K562 (cell line): Measurements from ENCODE around the gene TMEM123. TPM values are rescaled to one million over a fixed set of nuclear protein-coding genes. Genes with fewer than 3 reads are reported as not detected.

Source experiments
- CBFB ChIP-seq: sonication (generic); formaldehyde crosslinking; IDR thresholded peaks from 2 replicates; pipeline ENCODE4 v1.4.0; 2020; ENCODE audit warnings: mild to moderate bottlenecking, missing genetic modification reagents
- ELF4 ChIP-seq: fragments of 450-650 bp; formaldehyde crosslinking; IDR thresholded peaks from 2 replicates; pipeline ENCODE4 v1.4.0; 2022; ENCODE audit warnings: missing genetic modification characterization
- GABPB2 ChIP-seq: fragments of 250-450 bp; sonication (Bioruptor Pico); conservative IDR thresholded peaks from 2 replicates; pipeline ENCODE4 v1.5.1; 2021; ENCODE audit warnings: mild to moderate bottlenecking
- HMGN3 ChIP-seq: IDR thresholded peaks from 2 replicates; pipeline ENCODE4 v1.6.1; 2011; ENCODE audit warnings: borderline replicate concordance, low read depth, mild to moderate bottlenecking, mixed read lengths, low read length; ENCODE audit not compliant: insufficient read length; ENCODE audit errors: extremely low read depth
- HNRNPL ChIP-seq: fragments of 200-400 bp; formaldehyde crosslinking; IDR thresholded peaks from 2 replicates; pipeline ENCODE4 v1.6.1; 2017; ENCODE audit warnings: low read depth, mild to moderate bottlenecking, low read length
- HNRNPUL1 ChIP-seq: fragments of 200-400 bp; formaldehyde crosslinking; IDR thresholded peaks from 2 replicates; pipeline ENCODE4 v1.6.1; 2017; ENCODE audit warnings: low read length
- JUND ChIP-seq, 2 experiments: IDR thresholded peaks; 2 replicates in 1 of 2; 3 replicates in 1 of 2; pipeline ENCODE4 v1.6.1; 2011; ENCODE audit warnings: borderline replicate concordance in 2 of 2, low read depth in 2 of 2, low read length in 2 of 2, improper control_type of control experiment in 1 of 2, missing biosample characterization in 1 of 2, missing genetic modification characterization in 1 of 2, missing genetic modification reagents in 1 of 2
- KLF1 ChIP-seq: fragments of 450-650 bp; IDR thresholded peaks from 2 replicates; pipeline ENCODE4 v1.6.1; 2016; ENCODE audit warnings: missing genetic modification characterization, missing compliant biosample characterization
- NCOA1 ChIP-seq: fragments of 450-650 bp; IDR thresholded peaks from 2 replicates; pipeline ENCODE4 v1.6.1; 2016; ENCODE audit warnings: low read depth
- NR2C1 ChIP-seq, 2 experiments: fragments of 450-650 bp; IDR thresholded peaks; 2 replicates each; pipeline ENCODE4 v1.6.1; 2017; ENCODE audit warnings: mild to moderate bottlenecking in 2 of 2, antibody characterized with exemption in 1 of 2, inconsistent platforms in 1 of 2, missing compliant biosample characterization in 1 of 2, missing genetic modification characterization in 1 of 2
- PCBP1 ChIP-seq: fragments of 200-400 bp; formaldehyde crosslinking; IDR thresholded peaks from 2 replicates; pipeline ENCODE4 v1.6.1; 2018; ENCODE audit warnings: mild to moderate bottlenecking, low read depth, low read length; ENCODE audit not compliant: poor library complexity, severe bottlenecking
- PHF20 ChIP-seq: fragments of 450-650 bp; IDR thresholded peaks from 2 replicates; pipeline ENCODE4 v1.6.1; 2018; ENCODE audit not compliant: partially characterized antibody
- PHF21A ChIP-seq: fragments of 450-650 bp; IDR thresholded peaks from 2 replicates; pipeline ENCODE4 v1.6.1; 2017; ENCODE audit warnings: low read depth, borderline replicate concordance
- PHF8 ChIP-seq: fragments of 200-600 bp; sonication (generic); IDR thresholded peaks from 2 replicates; pipeline ENCODE4 v1.6.1; 2012; ENCODE audit warnings: mixed run types, mild to moderate bottlenecking, inconsistent platforms, low read length, moderate library complexity, borderline replicate concordance
- POLR2H ChIP-seq: IDR thresholded peaks from 2 replicates; pipeline ENCODE4 v1.6.1; 2016; ENCODE audit warnings: missing genetic modification characterization, low read depth, mild to moderate bottlenecking, control low read depth, missing compliant biosample characterization, moderate library complexity
- RBM14 ChIP-seq: fragments of 200-400 bp; formaldehyde crosslinking; IDR thresholded peaks from 2 replicates; pipeline ENCODE4 v1.6.1; 2018; ENCODE audit warnings: low read depth, mild to moderate bottlenecking, low read length, moderate library complexity, borderline replicate concordance; ENCODE audit not compliant: insufficient read depth
- RBM22 ChIP-seq: fragments of 200-400 bp; formaldehyde crosslinking; IDR thresholded peaks from 2 replicates; pipeline ENCODE4 v1.6.1; 2018; ENCODE audit warnings: low read length, low read depth; ENCODE audit not compliant: poor library complexity, severe bottlenecking
- RBM25 ChIP-seq: fragments of 200-400 bp; formaldehyde crosslinking; IDR thresholded peaks from 2 replicates; pipeline ENCODE4 v1.6.1; 2018; ENCODE audit warnings: low read length, low read depth, moderate library complexity; ENCODE audit not compliant: severe bottlenecking
- SIN3B ChIP-seq: fragments of 450-650 bp; IDR thresholded peaks from 2 replicates; pipeline ENCODE4 v1.6.1; 2017; ENCODE audit warnings: low read depth, mild to moderate bottlenecking, moderate library complexity
- SMARCA5 ChIP-seq: fragments of 450-650 bp; IDR thresholded peaks from 2 replicates; pipeline ENCODE4 v1.6.1; 2016
- TAF7 ChIP-seq: fragments of 450-650 bp; IDR thresholded peaks from 2 replicates; pipeline ENCODE4 v1.6.1; 2016; ENCODE audit warnings: missing genetic modification characterization, missing compliant biosample characterization
- TCF3 ChIP-seq: sonication (generic); formaldehyde crosslinking; IDR thresholded peaks from 2 replicates; pipeline ENCODE4 v1.4.0; 2020; ENCODE audit warnings: mild to moderate bottlenecking, missing genetic modification reagents
- ZC3H11A ChIP-seq: IDR thresholded peaks from 2 replicates; pipeline ENCODE4 v1.6.1; 2012; ENCODE audit warnings: low read depth, low read length, improper control_type of control experiment
- ZC3H8 ChIP-seq: fragments of 450-650 bp; IDR thresholded peaks from 2 replicates; pipeline ENCODE4 v1.6.1; 2017
- ZFX ChIP-seq: sonication (generic); formaldehyde crosslinking; IDR thresholded peaks from 2 replicates; pipeline ENCODE4 v1.8.0; 2022; ENCODE audit warnings: mild to moderate bottlenecking, missing genetic modification reagents, moderate library complexity
- ZNF184 ChIP-seq: sonication (generic); formaldehyde crosslinking; IDR thresholded peaks from 2 replicates; pipeline ENCODE4 v1.5.0; 2020; ENCODE audit warnings: missing genetic modification reagents
- ZNF212 ChIP-seq: fragments of 450-650 bp; formaldehyde crosslinking; IDR thresholded peaks from 2 replicates; pipeline ENCODE4 v1.4.0; 2020; ENCODE audit warnings: mild to moderate bottlenecking
- ZNF431 ChIP-seq: sonication (generic); formaldehyde crosslinking; IDR thresholded peaks from 2 replicates; pipeline ENCODE4 v1.8.0; 2022; ENCODE audit warnings: mild to moderate bottlenecking, missing genetic modification reagents
- polyA plus RNA-seq, 8 experiments: library from polyadenylated mRNA; depleted of rRNA in 4 of 8; stranded (reverse) in 5 of 8; unstranded in 3 of 8; fragments of >200 nt; fragmentation: Nextera tagmentation in 2 of 8; fragmentation: Illumina TruSeq in 1 of 8; extraction: Ambion mirVana in 2 of 8; extraction: Trizol in 1 of 8; gene quantifications; 2 replicates each; pipeline versions ENCODE4 v1.2.1 to v1.2.3, GENCODE V29; 2011 to 2014; ENCODE audit warnings: inconsistent platforms in 1 of 8, missing spikeins in 1 of 8
- total RNA-seq, 7 experiments: library from RNA; depleted of rRNA in 6 of 7; stranded (reverse); fragments of >200 nt in 6 of 7; fragmentation: Illumina TruSeq in 2 of 7; extraction: Trizol in 2 of 7; gene quantifications; 2 replicates each; pipeline versions ENCODE4 v1.2.1 to v1.2.3, GENCODE V29; 2011 to 2021; ENCODE audit warnings: low replicate concordance in 1 of 7
- TF ChIP-seq, protein P1 (sequence below): sonication (generic); formaldehyde crosslinking; IDR thresholded peaks from 2 replicates; pipeline ENCODE4 v1.8.0; 2022; ENCODE audit warnings: mild to moderate bottlenecking, missing genetic modification reagents, borderline replicate concordance

TMEM123 gene
- total and polyA plus RNA-seq, 9 of the 15 experiments (the other 6 are each of a cell fraction or from before 2014, with no cell fraction given) = 19.8 to 344 (median 82.4) TPM

DNA sequence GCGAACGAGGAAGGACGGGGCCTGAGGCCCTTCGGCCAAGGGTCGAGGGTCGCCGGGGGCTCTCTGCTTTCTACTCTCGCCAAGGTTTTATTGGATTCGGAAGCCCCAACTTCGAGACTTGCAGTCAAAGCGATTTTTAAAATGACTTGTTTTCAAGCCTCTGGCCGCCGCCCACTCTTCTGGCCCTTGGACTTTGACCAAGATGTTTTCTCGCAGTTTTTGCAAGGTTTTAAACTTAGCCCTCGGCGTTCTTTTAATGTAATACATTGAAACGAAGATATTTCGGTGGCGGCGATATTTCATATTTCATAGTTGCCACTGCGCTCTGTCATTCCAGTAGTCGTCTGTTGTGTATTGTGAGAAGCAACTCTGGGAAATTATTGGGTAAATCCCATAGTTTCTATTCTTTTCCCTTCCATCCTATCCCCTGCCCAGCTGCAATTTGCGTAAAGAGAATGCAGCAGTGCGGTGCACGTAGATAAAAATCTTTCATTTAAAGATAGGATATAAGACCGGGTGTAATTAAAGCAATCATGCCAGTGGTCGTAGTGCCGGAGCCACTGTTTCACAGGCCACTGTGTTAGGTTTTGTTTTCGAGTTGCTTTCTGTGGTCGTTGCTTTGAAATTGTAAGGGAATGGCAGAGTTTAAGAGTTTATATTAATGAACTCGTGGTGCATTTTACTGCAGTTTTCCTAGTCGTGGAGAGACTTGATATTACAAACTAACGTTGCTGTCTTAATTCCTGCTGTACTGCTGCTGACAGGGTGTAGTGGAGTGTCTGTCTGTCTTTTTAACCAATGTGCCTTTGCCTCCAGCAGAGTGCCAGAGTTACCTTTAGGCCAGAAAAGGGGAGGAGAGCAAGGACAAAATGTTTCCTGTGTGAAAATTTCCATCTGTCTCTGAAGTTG is 104.8 kb downstream of the TMEM123 start (continued):
- TF ChIP-seq ELF4 (CRISPR knock-in tag) (no peak), POLR2H (tag) (peak; percentile 11; the same call in 1 of the 2 replicates), ZNF212 (CRISPR knock-in tag) (no peak), NCOA1 (no peak), HNRNPL (no peak), RBM22 (no peak), RBM14 (no peak), GABPB2 (CRISPR knock-in tag) (no peak), PHF20 (peak; percentile 1), ZNF431 (CRISPR knock-in tag) (no peak), CBFB (no peak), TCF3 (CRISPR knock-in tag) (no peak), PHF8 (peak; percentile 29; the same call in 1 of the 2 replicates), ZC3H11A (no peak), SMARCA5 (no peak), JUND (IDR thresholded peaks at IDR 0.05; ENCODE audit: borderline replicate concordance, low read depth, low read length) (no peak), JUND (tag; IDR thresholded peaks at IDR 0.05; ENCODE audit: borderline replicate concordance, low read depth, low read length) (no peak), PCBP1 (no peak), HNRNPUL1 (no peak), HMGN3 (no peak), RBM25 (no peak), PHF21A (no peak), SIN3B (no peak), ZNF184 (CRISPR knock-in tag) (no peak), NR2C1 (IDR thresholded peaks at IDR 0.05) (no peak), NR2C1 (tag; IDR thresholded peaks at IDR 0.05) (no peak), KLF1 (no peak), ZC3H8 (no peak), TAF7 (0 out of 2 replicates have a peak, but pooled peaks have one; percentile 9), ZFX (CRISPR knock-in tag) (peak; percentile 76)
- TF ChIP-seq, protein P1, sequence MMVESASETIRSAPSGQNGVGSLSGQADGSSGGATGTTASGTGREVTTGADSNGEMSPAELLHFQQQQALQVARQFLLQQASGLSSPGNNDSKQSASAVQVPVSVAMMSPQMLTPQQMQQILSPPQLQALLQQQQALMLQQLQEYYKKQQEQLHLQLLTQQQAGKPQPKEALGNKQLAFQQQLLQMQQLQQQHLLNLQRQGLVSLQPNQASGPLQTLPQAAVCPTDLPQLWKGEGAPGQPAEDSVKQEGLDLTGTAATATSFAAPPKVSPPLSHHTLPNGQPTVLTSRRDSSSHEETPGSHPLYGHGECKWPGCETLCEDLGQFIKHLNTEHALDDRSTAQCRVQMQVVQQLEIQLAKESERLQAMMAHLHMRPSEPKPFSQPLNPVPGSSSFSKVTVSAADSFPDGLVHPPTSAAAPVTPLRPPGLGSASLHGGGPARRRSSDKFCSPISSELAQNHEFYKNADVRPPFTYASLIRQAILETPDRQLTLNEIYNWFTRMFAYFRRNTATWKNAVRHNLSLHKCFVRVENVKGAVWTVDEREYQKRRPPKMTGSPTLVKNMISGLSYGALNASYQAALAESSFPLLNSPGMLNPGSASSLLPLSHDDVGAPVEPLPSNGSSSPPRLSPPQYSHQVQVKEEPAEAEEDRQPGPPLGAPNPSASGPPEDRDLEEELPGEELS (CRISPR knock-in tag) = no peak
